H1 (cell line): ENCODE data around the gene COG4. TPM values are rescaled to one million over a fixed set of nuclear protein-coding genes. Genes with fewer than 3 reads are reported as not detected.

Experiments used
- CTCF ChIA-PET: fragments of 300-600 bp; sonication (Branson Sonifier 250); formaldehyde crosslinking; loops from one replicate; lab custom pipeline; 2021; ENCODE audit not compliant: partially characterized antibody; lab: Charles Lee
- POLR2A ChIA-PET: fragments of 300-600 bp; sonication (Branson Sonifier 250); formaldehyde crosslinking; loops from one replicate; lab custom pipeline; 2021; ENCODE audit warnings: inconsistent platforms; ENCODE audit not compliant: partially characterized antibody; lab: Charles Lee
- DNase-seq, 2 experiments: peaks; one replicate each; pipeline versions ENCODE4 v3.0.0 to v3.0.0-alpha.2; 2010 to 2022; ENCODE audit warnings: low spot score in 2 of 2, low read depth in 1 of 2, mixed read lengths in 1 of 2
- FAIRE-seq: peaks from 2 replicates; lab custom pipeline; 2011; peaks lifted over from hg19 to GRCh38; lab: Jason Lieb, UNC
- H2AFZ ChIP-seq: 2 replicates; pipeline ENCODE4 v1.8.1; 2012; ENCODE audit warnings: low read length, inconsistent platforms
- H2AK5ac ChIP-seq: 2 replicates; pipeline ENCODE4 v1.6.1; 2013; ENCODE audit warnings: low read depth, low read length
- H2BK120ac ChIP-seq: replicated peaks from 2 replicates; pipeline ENCODE3; 2013; ENCODE audit warnings: low read depth, low read length, inconsistent platforms
- H2BK12ac ChIP-seq: 2 replicates; pipeline ENCODE4 v1.6.1; 2013; ENCODE audit warnings: low read depth, low read length
- H2BK15ac ChIP-seq: 2 replicates; pipeline ENCODE4 v1.6.1; 2013; ENCODE audit warnings: low read length
- H2BK20ac ChIP-seq: 2 replicates; pipeline ENCODE4 v1.6.1; 2013; ENCODE audit warnings: low read length
- H2BK5ac ChIP-seq: 2 replicates; pipeline ENCODE4 v1.6.1; 2013; ENCODE audit warnings: low read depth, low read length
- H3K14ac ChIP-seq: 2 replicates; pipeline ENCODE4 v1.6.1; 2013; ENCODE audit warnings: inconsistent platforms; ENCODE audit not compliant: insufficient read length
- H3K18ac ChIP-seq: 2 replicates; pipeline ENCODE4 v1.6.1; 2013; ENCODE audit warnings: low read length; ENCODE audit errors: extremely low read depth
- H3K23ac ChIP-seq: 2 replicates; pipeline ENCODE4 v1.6.1; 2013; ENCODE audit warnings: inconsistent platforms; ENCODE audit not compliant: insufficient read length
- H3K23me2 ChIP-seq: 2 replicates; pipeline ENCODE4 v1.6.1; 2013; ENCODE audit warnings: low read depth, low read length
- H3K27ac ChIP-seq: 2 replicates; pipeline ENCODE4 v1.6.1; 2011; ENCODE audit warnings: low read depth, low read length, inconsistent platforms
- H3K27me3 ChIP-seq, 4 experiments: replicated peaks in 1 of 4; 1 replicate in 1 of 4; 2 replicates in 3 of 4; pipeline versions ENCODE4 v1.6.1 to v1.8.1; 2011 to 2013; ENCODE audit warnings: low read length in 3 of 4, mild to moderate bottlenecking in 3 of 4, inconsistent platforms in 2 of 4, mixed read lengths in 2 of 4, moderate library complexity in 1 of 4; ENCODE audit not compliant: control insufficient read depth in 3 of 4, insufficient read depth in 3 of 4; ENCODE audit errors: extremely low read depth in 1 of 4
- H3K36me3 ChIP-seq, 4 experiments: 2 replicates each; pipeline versions ENCODE4 v1.6.1 to v1.8.1; 2011 to 2013; ENCODE audit warnings: mild to moderate bottlenecking in 4 of 4, low read length in 3 of 4, moderate library complexity in 2 of 4, control low read depth in 1 of 4, inconsistent platforms in 1 of 4; ENCODE audit not compliant: insufficient read depth in 4 of 4, control insufficient read depth in 2 of 4
- H3K4ac ChIP-seq: replicated peaks from 2 replicates; pipeline ENCODE3; 2013; ENCODE audit warnings: low read length, low read depth, mixed read lengths, inconsistent platforms; ENCODE audit not compliant: insufficient read length
- H3K4me1 ChIP-seq, 4 experiments: replicated peaks in 1 of 4; 1 replicate in 1 of 4; 2 replicates in 3 of 4; pipeline versions ENCODE4 v1.6.1 to v1.8.1; 2011 to 2013; ENCODE audit warnings: low read length in 3 of 4, inconsistent platforms in 2 of 4, mixed read lengths in 1 of 4; ENCODE audit not compliant: insufficient read depth in 4 of 4, control insufficient read depth in 3 of 4
- H3K4me2 ChIP-seq, 2 experiments: 2 replicates each; pipeline versions ENCODE4 v1.6.1 to v1.8.1; 2011 to 2013; ENCODE audit warnings: low read depth in 2 of 2, low read length in 2 of 2, control low read depth in 1 of 2, inconsistent platforms in 1 of 2, mild to moderate bottlenecking in 1 of 2; ENCODE audit not compliant: insufficient read depth in 1 of 2
- H3K4me3 ChIP-seq, 4 experiments: fragments of 200-600, 300-600 bp in 1 of 4; sonication (generic), shearing (Covaris generic), sonication (Bioruptor Twin) in 1 of 4; 2 replicates each; pipeline versions ENCODE4 v1.5.1 to v1.8.1; 2011 to 2016; ENCODE audit warnings: low read length in 4 of 4, low read depth in 3 of 4, control low read depth in 2 of 4, inconsistent platforms in 2 of 4, mild to moderate bottlenecking in 2 of 4, mixed read lengths in 1 of 4, moderate library complexity in 1 of 4; ENCODE audit not compliant: insufficient read depth in 2 of 4; ENCODE audit errors: extremely low read depth in 1 of 4
- H3K56ac ChIP-seq: replicated peaks from 2 replicates; pipeline ENCODE3; 2013; ENCODE audit warnings: low read depth, mild to moderate bottlenecking, mixed read lengths, low read length, inconsistent platforms; ENCODE audit not compliant: insufficient read length
- H3K79me1 ChIP-seq: 2 replicates; pipeline ENCODE4 v1.6.1; 2013; ENCODE audit warnings: low read depth, low read length, control low read depth
- H3K79me2 ChIP-seq, 2 experiments: 2 replicates each; pipeline versions ENCODE4 v1.6.1 to v1.8.1; 2012 to 2013; ENCODE audit warnings: low read length in 2 of 2, mild to moderate bottlenecking in 2 of 2, inconsistent platforms in 1 of 2; ENCODE audit not compliant: insufficient read depth in 2 of 2, control insufficient read depth in 1 of 2
- H3K9ac ChIP-seq, 4 experiments: replicated peaks in 1 of 4; 1 replicate in 1 of 4; 2 replicates in 3 of 4; pipeline versions ENCODE4 v1.6.1 to v1.8.1; 2011 to 2013; ENCODE audit warnings: low read depth in 3 of 4, low read length in 3 of 4, control low read depth in 2 of 4, mild to moderate bottlenecking in 2 of 4, moderate library complexity in 2 of 4, inconsistent platforms in 1 of 4; ENCODE audit errors: extremely low read depth in 1 of 4
- H3K9me3 ChIP-seq, 2 experiments: 2 replicates each; pipeline versions ENCODE4 v1.6.1 to v1.8.1; 2012 to 2013; ENCODE audit warnings: mild to moderate bottlenecking in 2 of 2, moderate library complexity in 2 of 2, control low read depth in 1 of 2, inconsistent platforms in 1 of 2, low read depth in 1 of 2, low read length in 1 of 2, mixed read lengths in 1 of 2; ENCODE audit not compliant: insufficient read depth in 2 of 2
- H4K20me1 ChIP-seq, 2 experiments: replicated peaks in 1 of 2; 2 replicates each; pipeline versions ENCODE3 to v1.8.1; 2011 to 2013; ENCODE audit warnings: inconsistent platforms in 2 of 2, low read length in 2 of 2, mild to moderate bottlenecking in 1 of 2; ENCODE audit not compliant: insufficient read depth in 2 of 2, control insufficient read depth in 1 of 2
- H4K5ac ChIP-seq: 2 replicates; pipeline ENCODE4 v1.6.1; 2013; ENCODE audit warnings: low read length, low read depth, mixed read lengths, inconsistent platforms; ENCODE audit not compliant: insufficient read length
- H4K8ac ChIP-seq: 2 replicates; pipeline ENCODE4 v1.8.0; 2013; ENCODE audit warnings: mild to moderate bottlenecking, moderate library complexity, low read length, inconsistent platforms; ENCODE audit not compliant: insufficient read depth; ENCODE audit errors: extremely low read depth
- H4K91ac ChIP-seq: replicated peaks from 2 replicates; pipeline ENCODE3; 2013; ENCODE audit warnings: low read length, mixed read lengths, inconsistent platforms; ENCODE audit not compliant: insufficient read length
- BRCA1 ChIP-seq: IDR thresholded peaks from 2 replicates; pipeline ENCODE4 v1.6.1; 2012; ENCODE audit warnings: low read depth, low read length, improper control_type of control experiment
- CBX5 ChIP-seq: fragments of 300-800, 300-1000 bp; sonication (generic); IDR thresholded peaks from 2 replicates; pipeline ENCODE4 v1.7.1; 2016; ENCODE audit warnings: antibody characterized with exemption, low read length, low read depth
- CHD2 ChIP-seq: IDR thresholded peaks from 2 replicates; pipeline ENCODE4 v1.6.1; 2012; ENCODE audit warnings: low read length, improper control_type of control experiment
- EP300 ChIP-seq, 2 experiments: IDR thresholded peaks; 1 replicate in 1 of 2; 2 replicates in 1 of 2; pipeline ENCODE4 v1.6.1; 2011 to 2012; ENCODE audit warnings: low read depth in 2 of 2, low read length in 2 of 2, mild to moderate bottlenecking in 2 of 2, borderline replicate concordance in 1 of 2, inconsistent platforms in 1 of 2, moderate library complexity in 1 of 2
- POLR2AphosphoS5 ChIP-seq: IDR thresholded peaks from 2 replicates; pipeline ENCODE4 v1.6.1; 2011; ENCODE audit warnings: low read depth, low read length
- WGBS, 2 experiments: shearing (Covaris generic) in 1 of 2; methylation state at CpG; one replicate each; pipeline versions ENCODE4 v1.1.6 to v1.1.7; 2013 to 2015; ENCODE audit warnings: low lambda C conversion rate in 2 of 2, mixed read lengths in 2 of 2, inconsistent platforms in 1 of 2, low coverage in 1 of 2, missing lambda C conversion rate in 1 of 2; ENCODE audit not compliant: insufficient replicate concordance in 2 of 2, insufficient coverage in 1 of 2, insufficient read length in 1 of 2; ENCODE audit errors: extremely low coverage in 1 of 2, missing lambda C conversion rate in 1 of 2; 5-methylcytosine and 5-hydroxymethylcytosine counted together
- polyA plus RNA-seq, 7 experiments: library from polyadenylated mRNA; depleted of rRNA in 3 of 7; stranded (reverse) in 5 of 7; unstranded in 2 of 7; fragments of >200 nt in 5 of 7; fragments of 200-250 nt in 2 of 7; gene quantifications; 1 replicate in 5 of 7; 2 replicates in 1 of 7; 4 replicates in 1 of 7; pipeline versions ENCODE4 v1.2.1 to v1.2.3, GENCODE V29; 2011 to 2013; ENCODE audit warnings: missing spikeins in 2 of 7, mixed read lengths in 2 of 7
- total RNA-seq: library from RNA; stranded (reverse); fragmentation: NEBNext Ultra II Directional; extraction: Animal tissue kit (Norgen Biotek cat#: 25700); gene quantifications from 2 replicates; pipeline ENCODE4 v1.2.1, GENCODE V29; 2021

The COG4 gene
- total and polyA plus RNA-seq, 2 of the 8 experiments (the other 6 are each of a cell fraction or from before 2014, with no cell fraction given), result 46.1 to 50.2 TPM

- H2BK15ac ChIP-seq, result no peak overlapping the region
- H3K4me1 ChIP-seq, result no peaks in the 10 kb centered on the region
- no peak for TF ChIP-seq POLR2AphosphoS5
- TF ChIP-seq CBX5, result no peak
- no peak for TF ChIP-seq BRCA1
- TF ChIP-seq EP300 (IDR thresholded peaks at IDR 0.05; ENCODE audit: borderline replicate concordance in 1 of 2, low read depth in 2 of 2, low read length in 2 of 2), result no peak
- no peak for TF ChIP-seq CHD2
- TF ChIP-seq, all 59 proteins: peak for 0
- WGBS, 2 experiments, result 72% methylated on average over 1 of the region's 2 CpGs; no CpG with 5 or more reads in 1 of the 2 experiments
- no peak for FAIRE-seq
- no peak overlapping the region for H3K4ac ChIP-seq
- no peaks in the 10 kb centered on the region for H3K27me3 ChIP-seq
- peaks cover 2% of the 10 kb centered on the region; the same call in 1 of the 2 replicates for H3K23me2 ChIP-seq
- no peak overlapping the region for H2BK12ac ChIP-seq
- H2BK5ac ChIP-seq, result no peak overlapping the region
- H3K4me2 ChIP-seq, result no peak overlapping the region
- H4K5ac ChIP-seq, result no peak overlapping the region
- no peak overlapping the region for H3K9ac ChIP-seq
- H4K91ac ChIP-seq, result no peak overlapping the region
- no peak overlapping the region for H2BK120ac ChIP-seq
- no peak overlapping the region for H2AFZ ChIP-seq
- H3K18ac ChIP-seq, result no peak overlapping the region
- no peak overlapping the region for H2AK5ac ChIP-seq
- DNase-seq, result no peak
- no peak overlapping the region for H3K4me3 ChIP-seq
- no peak overlapping the region for H4K8ac ChIP-seq
- H3K79me2 ChIP-seq, result no peaks in the 10 kb centered on the region
- H3K36me3 ChIP-seq, result peaks cover 3 to 25% (median 10%) of the 10 kb centered on the region in 4 experiments; a peak in 5 of 8 replicates
- ChIA-PET CTCF (interaction anchor here (0.7 to 3.2 kb wide), 3 partner anchors 15 to 195 kb away, joined by 3 to 17 read pairs (median 3); no protein-coding TSS in a partner anchor), POLR2A (interaction anchor here (2.0 to 2.2 kb wide), 2 partner anchors 10 to 103 kb away, joined by 7 to 8 read pairs; no protein-coding TSS in a partner anchor)
- no peak overlapping the region for H2BK20ac ChIP-seq
- no peak overlapping the region for H3K23ac ChIP-seq
- H3K79me1 ChIP-seq, result no peaks in the 10 kb centered on the region
- no peak overlapping the region for H3K14ac ChIP-seq
- no peaks in the 10 kb centered on the region for H3K9me3 ChIP-seq
- H4K20me1 ChIP-seq, result no peaks in the 10 kb centered on the region
- no peak overlapping the region for H3K27ac ChIP-seq
- H3K56ac ChIP-seq, result no peak overlapping the region
Observed at GRCh38 chr16:70484867-70485266, 38.5 kb downstream of the COG4 start.
